H1 (cell line): ENCODE results near the gene FHDC1. TPM values are rescaled to one million over a fixed set of nuclear protein-coding genes. Genes with fewer than 3 reads are reported as not detected.

Experiments
- CTCF ChIA-PET: fragments of 300-600 bp; sonication (Branson Sonifier 250); formaldehyde crosslinking; loops from one replicate; lab custom pipeline; 2021; ENCODE audit not compliant: partially characterized antibody; lab: Charles Lee
- POLR2A ChIA-PET: fragments of 300-600 bp; sonication (Branson Sonifier 250); formaldehyde crosslinking; loops from one replicate; lab custom pipeline; 2021; ENCODE audit warnings: inconsistent platforms; ENCODE audit not compliant: partially characterized antibody; lab: Charles Lee
- DNase-seq, 2 experiments: peaks; one replicate each; pipeline versions ENCODE4 v3.0.0 to v3.0.0-alpha.2; 2010 to 2022; ENCODE audit warnings: low spot score in 2 of 2, low read depth in 1 of 2, mixed read lengths in 1 of 2
- FAIRE-seq: peaks from 2 replicates; lab custom pipeline; 2011; peaks lifted over from hg19 to GRCh38; lab: Jason Lieb, UNC
- H2AFZ ChIP-seq: 2 replicates; pipeline ENCODE4 v1.8.1; 2012; ENCODE audit warnings: low read length, inconsistent platforms
- H2AK5ac ChIP-seq: 2 replicates; pipeline ENCODE4 v1.6.1; 2013; ENCODE audit warnings: low read depth, low read length
- H2BK120ac ChIP-seq: replicated peaks from 2 replicates; pipeline ENCODE3; 2013; ENCODE audit warnings: low read depth, low read length, inconsistent platforms
- H2BK12ac ChIP-seq: 2 replicates; pipeline ENCODE4 v1.6.1; 2013; ENCODE audit warnings: low read depth, low read length
- H2BK15ac ChIP-seq: 2 replicates; pipeline ENCODE4 v1.6.1; 2013; ENCODE audit warnings: low read length
- H2BK20ac ChIP-seq: 2 replicates; pipeline ENCODE4 v1.6.1; 2013; ENCODE audit warnings: low read length
- H2BK5ac ChIP-seq: 2 replicates; pipeline ENCODE4 v1.6.1; 2013; ENCODE audit warnings: low read depth, low read length
- H3K14ac ChIP-seq: 2 replicates; pipeline ENCODE4 v1.6.1; 2013; ENCODE audit warnings: inconsistent platforms; ENCODE audit not compliant: insufficient read length
- H3K18ac ChIP-seq: 2 replicates; pipeline ENCODE4 v1.6.1; 2013; ENCODE audit warnings: low read length; ENCODE audit errors: extremely low read depth
- H3K23ac ChIP-seq: 2 replicates; pipeline ENCODE4 v1.6.1; 2013; ENCODE audit warnings: inconsistent platforms; ENCODE audit not compliant: insufficient read length
- H3K23me2 ChIP-seq: 2 replicates; pipeline ENCODE4 v1.6.1; 2013; ENCODE audit warnings: low read depth, low read length
- H3K27ac ChIP-seq: 2 replicates; pipeline ENCODE4 v1.6.1; 2011; ENCODE audit warnings: low read depth, low read length, inconsistent platforms
- H3K27me3 ChIP-seq, 4 experiments: replicated peaks in 1 of 4; 1 replicate in 1 of 4; 2 replicates in 3 of 4; pipeline versions ENCODE4 v1.6.1 to v1.8.1; 2011 to 2013; ENCODE audit warnings: low read length in 3 of 4, mild to moderate bottlenecking in 3 of 4, inconsistent platforms in 2 of 4, mixed read lengths in 2 of 4, moderate library complexity in 1 of 4; ENCODE audit not compliant: control insufficient read depth in 3 of 4, insufficient read depth in 3 of 4; ENCODE audit errors: extremely low read depth in 1 of 4
- H3K36me3 ChIP-seq, 4 experiments: 2 replicates each; pipeline versions ENCODE4 v1.6.1 to v1.8.1; 2011 to 2013; ENCODE audit warnings: mild to moderate bottlenecking in 4 of 4, low read length in 3 of 4, moderate library complexity in 2 of 4, control low read depth in 1 of 4, inconsistent platforms in 1 of 4; ENCODE audit not compliant: insufficient read depth in 4 of 4, control insufficient read depth in 2 of 4
- H3K4ac ChIP-seq: replicated peaks from 2 replicates; pipeline ENCODE3; 2013; ENCODE audit warnings: low read length, low read depth, mixed read lengths, inconsistent platforms; ENCODE audit not compliant: insufficient read length
- H3K4me1 ChIP-seq, 4 experiments: replicated peaks in 1 of 4; 1 replicate in 1 of 4; 2 replicates in 3 of 4; pipeline versions ENCODE4 v1.6.1 to v1.8.1; 2011 to 2013; ENCODE audit warnings: low read length in 3 of 4, inconsistent platforms in 2 of 4, mixed read lengths in 1 of 4; ENCODE audit not compliant: insufficient read depth in 4 of 4, control insufficient read depth in 3 of 4
- H3K4me2 ChIP-seq, 2 experiments: 2 replicates each; pipeline versions ENCODE4 v1.6.1 to v1.8.1; 2011 to 2013; ENCODE audit warnings: low read depth in 2 of 2, low read length in 2 of 2, control low read depth in 1 of 2, inconsistent platforms in 1 of 2, mild to moderate bottlenecking in 1 of 2; ENCODE audit not compliant: insufficient read depth in 1 of 2
- H3K4me3 ChIP-seq, 4 experiments: fragments of 200-600, 300-600 bp in 1 of 4; sonication (generic), shearing (Covaris generic), sonication (Bioruptor Twin) in 1 of 4; 2 replicates each; pipeline versions ENCODE4 v1.5.1 to v1.8.1; 2011 to 2016; ENCODE audit warnings: low read length in 4 of 4, low read depth in 3 of 4, control low read depth in 2 of 4, inconsistent platforms in 2 of 4, mild to moderate bottlenecking in 2 of 4, mixed read lengths in 1 of 4, moderate library complexity in 1 of 4; ENCODE audit not compliant: insufficient read depth in 2 of 4; ENCODE audit errors: extremely low read depth in 1 of 4
- H3K56ac ChIP-seq: replicated peaks from 2 replicates; pipeline ENCODE3; 2013; ENCODE audit warnings: low read depth, mild to moderate bottlenecking, mixed read lengths, low read length, inconsistent platforms; ENCODE audit not compliant: insufficient read length
- H3K79me1 ChIP-seq: 2 replicates; pipeline ENCODE4 v1.6.1; 2013; ENCODE audit warnings: low read depth, low read length, control low read depth
- H3K79me2 ChIP-seq, 2 experiments: 2 replicates each; pipeline versions ENCODE4 v1.6.1 to v1.8.1; 2012 to 2013; ENCODE audit warnings: low read length in 2 of 2, mild to moderate bottlenecking in 2 of 2, inconsistent platforms in 1 of 2; ENCODE audit not compliant: insufficient read depth in 2 of 2, control insufficient read depth in 1 of 2
- H3K9ac ChIP-seq, 4 experiments: replicated peaks in 1 of 4; 1 replicate in 1 of 4; 2 replicates in 3 of 4; pipeline versions ENCODE4 v1.6.1 to v1.8.1; 2011 to 2013; ENCODE audit warnings: low read depth in 3 of 4, low read length in 3 of 4, control low read depth in 2 of 4, mild to moderate bottlenecking in 2 of 4, moderate library complexity in 2 of 4, inconsistent platforms in 1 of 4; ENCODE audit errors: extremely low read depth in 1 of 4
- H3K9me3 ChIP-seq, 2 experiments: 2 replicates each; pipeline versions ENCODE4 v1.6.1 to v1.8.1; 2012 to 2013; ENCODE audit warnings: mild to moderate bottlenecking in 2 of 2, moderate library complexity in 2 of 2, control low read depth in 1 of 2, inconsistent platforms in 1 of 2, low read depth in 1 of 2, low read length in 1 of 2, mixed read lengths in 1 of 2; ENCODE audit not compliant: insufficient read depth in 2 of 2
- H4K20me1 ChIP-seq, 2 experiments: replicated peaks in 1 of 2; 2 replicates each; pipeline versions ENCODE3 to v1.8.1; 2011 to 2013; ENCODE audit warnings: inconsistent platforms in 2 of 2, low read length in 2 of 2, mild to moderate bottlenecking in 1 of 2; ENCODE audit not compliant: insufficient read depth in 2 of 2, control insufficient read depth in 1 of 2
- H4K5ac ChIP-seq: 2 replicates; pipeline ENCODE4 v1.6.1; 2013; ENCODE audit warnings: low read length, low read depth, mixed read lengths, inconsistent platforms; ENCODE audit not compliant: insufficient read length
- H4K8ac ChIP-seq: 2 replicates; pipeline ENCODE4 v1.8.0; 2013; ENCODE audit warnings: mild to moderate bottlenecking, moderate library complexity, low read length, inconsistent platforms; ENCODE audit not compliant: insufficient read depth; ENCODE audit errors: extremely low read depth
- H4K91ac ChIP-seq: replicated peaks from 2 replicates; pipeline ENCODE3; 2013; ENCODE audit warnings: low read length, mixed read lengths, inconsistent platforms; ENCODE audit not compliant: insufficient read length
- BACH1 ChIP-seq: IDR thresholded peaks from 2 replicates; pipeline ENCODE4 v1.6.1; 2012; ENCODE audit warnings: low read length, improper control_type of control experiment
- FOSL1 ChIP-seq: IDR thresholded peaks from 2 replicates; pipeline ENCODE4 v1.6.1; 2011; ENCODE audit warnings: mild to moderate bottlenecking, low read depth, low read length, moderate library complexity; ENCODE audit not compliant: insufficient read depth
- HDAC2 ChIP-seq, 2 experiments: fragments of 300-600 bp in 1 of 2; sonication (generic) in 1 of 2; IDR thresholded peaks; 2 replicates each; pipeline ENCODE4 v1.6.1; 2011 to 2012; ENCODE audit warnings: low read depth in 2 of 2, low read length in 2 of 2, mild to moderate bottlenecking in 2 of 2, moderate library complexity in 2 of 2, borderline replicate concordance in 1 of 2, inconsistent platforms in 1 of 2
- HDAC6 ChIP-seq: IDR thresholded peaks from one replicate; pipeline ENCODE4 v1.7.1; 2012; ENCODE audit warnings: low read depth, mild to moderate bottlenecking, inconsistent platforms, low read length, moderate library complexity
- KDM5A ChIP-seq: fragments of 200-600 bp; IDR thresholded peaks from 2 replicates; pipeline ENCODE4 v1.7.1; 2012; ENCODE audit warnings: mild to moderate bottlenecking, low read length, inconsistent platforms, mixed read lengths
- MAFK ChIP-seq: IDR thresholded peaks from 2 replicates; pipeline ENCODE4 v1.6.1; 2012; ENCODE audit warnings: low read depth, mild to moderate bottlenecking, improper control_type of control experiment, low read length
- POU5F1 ChIP-seq: IDR thresholded peaks from 2 replicates; pipeline ENCODE4 v1.6.1; 2011; ENCODE audit warnings: low read depth, mild to moderate bottlenecking, low read length, moderate library complexity
- RFX5 ChIP-seq: IDR thresholded peaks from 2 replicates; pipeline ENCODE4 v1.6.1; 2011; ENCODE audit warnings: low read depth, low read length, improper control_type of control experiment, borderline replicate concordance
- RXRA ChIP-seq: IDR thresholded peaks from 2 replicates; pipeline ENCODE4 v1.6.1; 2011; ENCODE audit warnings: low read depth, mild to moderate bottlenecking, low read length, moderate library complexity; ENCODE audit not compliant: insufficient read depth
- TAF1 ChIP-seq: IDR thresholded peaks from 2 replicates; pipeline ENCODE4 v1.6.1; 2011; ENCODE audit warnings: mild to moderate bottlenecking, low read depth, low read length
- TAF7 ChIP-seq: optimal IDR thresholded peaks from 2 replicates; pipeline ENCODE3; 2011; ENCODE audit warnings: low read depth, mild to moderate bottlenecking, inconsistent platforms, low read length, moderate library complexity, borderline replicate concordance
- WGBS, 2 experiments: shearing (Covaris generic) in 1 of 2; methylation state at CpG; one replicate each; pipeline versions ENCODE4 v1.1.6 to v1.1.7; 2013 to 2015; ENCODE audit warnings: low lambda C conversion rate in 2 of 2, mixed read lengths in 2 of 2, inconsistent platforms in 1 of 2, low coverage in 1 of 2, missing lambda C conversion rate in 1 of 2; ENCODE audit not compliant: insufficient replicate concordance in 2 of 2, insufficient coverage in 1 of 2, insufficient read length in 1 of 2; ENCODE audit errors: extremely low coverage in 1 of 2, missing lambda C conversion rate in 1 of 2; 5-methylcytosine and 5-hydroxymethylcytosine counted together
- polyA plus RNA-seq, 7 experiments: library from polyadenylated mRNA; depleted of rRNA in 3 of 7; stranded (reverse) in 5 of 7; unstranded in 2 of 7; fragments of >200 nt in 5 of 7; fragments of 200-250 nt in 2 of 7; gene quantifications; 1 replicate in 5 of 7; 2 replicates in 1 of 7; 4 replicates in 1 of 7; pipeline versions ENCODE4 v1.2.1 to v1.2.3, GENCODE V29; 2011 to 2013; ENCODE audit warnings: missing spikeins in 2 of 7, mixed read lengths in 2 of 7
- total RNA-seq: library from RNA; stranded (reverse); fragmentation: NEBNext Ultra II Directional; extraction: Animal tissue kit (Norgen Biotek cat#: 25700); gene quantifications from 2 replicates; pipeline ENCODE4 v1.2.1, GENCODE V29; 2021

FHDC1 gene
- total and polyA plus RNA-seq, 2 of the 8 experiments (the other 6 are each of a cell fraction or from before 2014, with no cell fraction given), result 6.4 to 28.6 TPM

GRCh38 chr4:152974468-152975379, 38.6 kb downstream of the FHDC1 start:
- H3K56ac ChIP-seq, result no peak overlapping the region
- H3K4me3 ChIP-seq, result no peak overlapping the region
- no peaks in the 10 kb centered on the region for H3K79me2 ChIP-seq
- no peak overlapping the region for H3K4ac ChIP-seq
- ChIA-PET POLR2A (interaction anchor here (0.8 to 2.7 kb wide), 5 partner anchors 10 to 492 kb away, joined by 3 to 12 read pairs (median 4); partner anchors contain the start of gene TMEM131L), CTCF (interaction anchor here (0.5 to 2.4 kb wide), 16 partner anchors 9 to 348 kb away, joined by 3 to 11 read pairs (median 4); no protein-coding TSS in a partner anchor)
- peaks cover 2 to 50% (median 31%) of the 10 kb centered on the region in 4 experiments for H3K36me3 ChIP-seq
- H4K20me1 ChIP-seq, result peaks cover 2% of the 10 kb centered on the region in 2 experiments
- DNase-seq (no peak), FAIRE-seq (no peak)
- H3K4me2 ChIP-seq, result no peak overlapping the region
- no peak overlapping the region for H4K5ac ChIP-seq
- TF ChIP-seq HDAC6, result no peak
- no peak for TF ChIP-seq FOSL1
- no peak for TF ChIP-seq HDAC2 (IDR thresholded peaks at IDR 0.05; ENCODE audit: borderline replicate concordance in 1 of 2, low read depth in 2 of 2, low read length in 2 of 2)
- TF ChIP-seq TAF1, result no peak
- TF ChIP-seq TAF7, result no peak
- no peak for TF ChIP-seq RXRA
- no peak for TF ChIP-seq KDM5A
- no peak for TF ChIP-seq POU5F1
- no peak for TF ChIP-seq MAFK
- no peak for TF ChIP-seq RFX5
- TF ChIP-seq BACH1, result no peak
- H2AK5ac ChIP-seq, result no peak overlapping the region
- no peak overlapping the region for H3K18ac ChIP-seq
- H3K9ac ChIP-seq, result no peak overlapping the region
- H3K4me1 ChIP-seq, result no peaks in the 10 kb centered on the region
- H2BK15ac ChIP-seq, result no peak overlapping the region
- no peak overlapping the region for H3K23ac ChIP-seq
- H2BK20ac ChIP-seq, result no peak overlapping the region
- no peaks in the 10 kb centered on the region for H3K27me3 ChIP-seq
- H2BK120ac ChIP-seq, result no peak overlapping the region
- H4K8ac ChIP-seq, result no peak overlapping the region; the same call in 1 of the 2 replicates
- no peak overlapping the region for H2AFZ ChIP-seq
- no peak overlapping the region for H2BK5ac ChIP-seq
- no peak overlapping the region for H3K27ac ChIP-seq
- H3K23me2 ChIP-seq, result no peaks in the 10 kb centered on the region
- 94% methylated on average over 28 of the region's 28 CpGs; no CpG with 5 or more reads in 1 of the 2 experiments for WGBS, 2 experiments
- no peak overlapping the region for H3K14ac ChIP-seq
- no peak overlapping the region for H2BK12ac ChIP-seq
- no peaks in the 10 kb centered on the region for H3K9me3 ChIP-seq
- H3K79me1 ChIP-seq, result no peaks in the 10 kb centered on the region
- no peak overlapping the region for H4K91ac ChIP-seq
